ENCODE results near the gene ASB15.

Gene ASB15

DNA sequence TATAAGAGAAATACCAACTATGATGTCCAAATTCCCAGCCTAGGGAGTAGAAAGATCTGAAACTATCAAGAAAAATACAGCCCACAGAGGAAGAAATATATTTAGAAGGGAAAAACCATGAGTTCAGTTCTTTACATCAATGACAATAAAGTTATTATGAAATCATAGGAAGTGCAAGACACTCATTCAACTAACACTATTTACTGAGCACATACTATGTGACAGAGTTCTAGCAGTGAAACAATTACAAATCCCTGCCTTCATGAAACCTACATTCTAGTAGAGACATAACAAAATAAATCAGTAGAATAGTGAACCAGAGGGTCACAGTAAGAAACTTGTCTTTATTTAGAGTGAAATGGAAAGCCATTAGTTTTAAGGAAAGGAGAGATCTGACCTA lies 46.1 kb upstream of the ASB15 start:
- Histone ChIP-seq H3K4me3 (ENCODE audit: low read depth in 1 of 2, low read length in 2 of 2) (peak overlapping the region in 1 of 2 experiments; percentile 63; a peak in 1 of 4 replicates), H3K27me3 (ENCODE audit: insufficient read depth, low read length, poor library complexity) (no peaks in the 10 kb centered on the region), H3K4me2 (ENCODE audit: insufficient read depth, low read length) (peak overlapping the region; percentile 90), H4K20me1 (ENCODE audit: insufficient read depth, low read length) (peaks cover 10% of the 10 kb centered on the region; the same call in 1 of the 2 replicates), H3K27ac (ENCODE audit: low read length) (no peak overlapping the region), H3K9me3 (ENCODE audit: insufficient read depth, low read length, severe bottlenecking) (no peaks in the 10 kb centered on the region), H3K9ac (ENCODE audit: low read depth, low read length) (no peak overlapping the region), H3K4me1 (ENCODE audit: insufficient read depth, low read length) (peaks cover 36% of the 10 kb centered on the region), H3K79me2 (ENCODE audit: insufficient read depth, low read length) (peaks cover 56% of the 10 kb centered on the region), H3K36me3 (ENCODE audit: insufficient read depth, low read length) (peaks cover 27% of the 10 kb centered on the region), H2AFZ (ENCODE audit: low read depth, low read length) (no peak overlapping the region)
- TF ChIP-seq, protein P1, sequence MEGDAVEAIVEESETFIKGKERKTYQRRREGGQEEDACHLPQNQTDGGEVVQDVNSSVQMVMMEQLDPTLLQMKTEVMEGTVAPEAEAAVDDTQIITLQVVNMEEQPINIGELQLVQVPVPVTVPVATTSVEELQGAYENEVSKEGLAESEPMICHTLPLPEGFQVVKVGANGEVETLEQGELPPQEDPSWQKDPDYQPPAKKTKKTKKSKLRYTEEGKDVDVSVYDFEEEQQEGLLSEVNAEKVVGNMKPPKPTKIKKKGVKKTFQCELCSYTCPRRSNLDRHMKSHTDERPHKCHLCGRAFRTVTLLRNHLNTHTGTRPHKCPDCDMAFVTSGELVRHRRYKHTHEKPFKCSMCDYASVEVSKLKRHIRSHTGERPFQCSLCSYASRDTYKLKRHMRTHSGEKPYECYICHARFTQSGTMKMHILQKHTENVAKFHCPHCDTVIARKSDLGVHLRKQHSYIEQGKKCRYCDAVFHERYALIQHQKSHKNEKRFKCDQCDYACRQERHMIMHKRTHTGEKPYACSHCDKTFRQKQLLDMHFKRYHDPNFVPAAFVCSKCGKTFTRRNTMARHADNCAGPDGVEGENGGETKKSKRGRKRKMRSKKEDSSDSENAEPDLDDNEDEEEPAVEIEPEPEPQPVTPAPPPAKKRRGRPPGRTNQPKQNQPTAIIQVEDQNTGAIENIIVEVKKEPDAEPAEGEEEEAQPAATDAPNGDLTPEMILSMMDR (IDR thresholded peaks at IDR 0.05; ENCODE audit: borderline replicate concordance, extremely low read depth, low read length, poor library complexity, severe bottlenecking) = no peak
- TF ChIP-seq EZH2 (IDR thresholded peaks at IDR 0.05; ENCODE audit: borderline replicate concordance, low read depth, low read length, severe bottlenecking) = no peak
- DNase-seq (no peak), ATAC-seq (ENCODE audit: insufficient read depth, low read depth) (no peak)

GRCh38 chr7:123557016-123557397 lies 44.6 kb upstream of the ASB15 start:
- H3K36me3 ChIP-seq (ENCODE audit: insufficient read depth, low read length) = peaks cover 24% of the 10 kb centered on the region
- H3K9me3 ChIP-seq (ENCODE audit: insufficient read depth, low read length, severe bottlenecking) = no peaks in the 10 kb centered on the region
- peak overlapping the region; percentile 71 for H2AFZ ChIP-seq (ENCODE audit: low read depth, low read length)
- peaks cover 48% of the 10 kb centered on the region for H3K79me2 ChIP-seq (ENCODE audit: insufficient read depth, low read length)
- peak overlapping the region; percentile 35 to 63 for H3K4me3 ChIP-seq (ENCODE audit: low read depth in 1 of 2, low read length in 2 of 2)
- H3K9ac ChIP-seq (ENCODE audit: low read depth, low read length) = peak overlapping the region; percentile 60
- TF ChIP-seq, protein P1 (IDR thresholded peaks at IDR 0.05; ENCODE audit: borderline replicate concordance, extremely low read depth, low read length, poor library complexity, severe bottlenecking) = no peak
- no peak for TF ChIP-seq EZH2 (IDR thresholded peaks at IDR 0.05; ENCODE audit: borderline replicate concordance, low read depth, low read length, severe bottlenecking)
- no peaks in the 10 kb centered on the region for H3K27me3 ChIP-seq (ENCODE audit: insufficient read depth, low read length, poor library complexity)
- peaks cover 10% of the 10 kb centered on the region; the same call in 1 of the 2 replicates for H4K20me1 ChIP-seq (ENCODE audit: insufficient read depth, low read length)
- H3K4me1 ChIP-seq (ENCODE audit: insufficient read depth, low read length) = peaks cover 45% of the 10 kb centered on the region
- H3K27ac ChIP-seq (ENCODE audit: low read length) = peak overlapping the region; percentile 75
- ATAC-seq (ENCODE audit: insufficient read depth, low read depth) (0 out of 3 replicates have a peak, but pooled peaks have one; percentile 1), DNase-seq (no peak)
- H3K4me2 ChIP-seq (ENCODE audit: insufficient read depth, low read length) = peak overlapping the region; percentile 90

- Histone ChIP-seq H3K9ac (ENCODE audit: low read depth, low read length) (peak within 1 kb of the TSS; percentile 60), H2AFZ (ENCODE audit: low read depth, low read length) (peak within 1 kb of the TSS; percentile 80)
- TF ChIP-seq, protein P1 (IDR thresholded peaks at IDR 0.05; ENCODE audit: borderline replicate concordance, extremely low read depth, low read length, poor library complexity, severe bottlenecking) = no peak
- TF ChIP-seq EZH2 (IDR thresholded peaks at IDR 0.05; ENCODE audit: borderline replicate concordance, low read depth, low read length, severe bottlenecking) = no peak
Measured at GRCh38 chr7:123557398-123558288, 44.0 kb upstream of the ASB15 start, which contains the start of gene NDUFA5. Gene NDUFA5, minus strand, starts transcription at chr7:123557818. Its CDS starts 23 bp downstream, at chr7:123557795.

More at GRCh38 chr7:123557398-123558288, 44.0 kb upstream of the ASB15 start, which contains the start of gene NDUFA5:
- no peaks in the 10 kb centered on the region for H3K27me3 ChIP-seq (ENCODE audit: insufficient read depth, low read length, poor library complexity)
- peaks cover 51% of the 10 kb centered on the region for H3K4me1 ChIP-seq (ENCODE audit: insufficient read depth, low read length)
- H4K20me1 ChIP-seq (ENCODE audit: insufficient read depth, low read length) = peaks cover 9% of the 10 kb centered on the region; the same call in 1 of the 2 replicates
- peaks cover 22% of the 10 kb centered on the region for H3K36me3 ChIP-seq (ENCODE audit: insufficient read depth, low read length)
- peak within 1 kb of the TSS; percentile 90 for H3K4me2 ChIP-seq (ENCODE audit: insufficient read depth, low read length)
- DNase-seq (peak; percentile 98), ATAC-seq (ENCODE audit: insufficient read depth, low read depth) (peak; percentile 85)
- H3K27ac ChIP-seq (ENCODE audit: low read length) = peak within 1 kb of the TSS; percentile 82
- H3K4me3 ChIP-seq (ENCODE audit: low read depth in 1 of 2, low read length in 2 of 2) = peak within 1 kb of the TSS; percentile 35 to 63
- peaks cover 44% of the 10 kb centered on the region for H3K79me2 ChIP-seq (ENCODE audit: insufficient read depth, low read length)
- H3K9me3 ChIP-seq (ENCODE audit: insufficient read depth, low read length, severe bottlenecking) = no peaks in the 10 kb centered on the region
